Measurements from ENCODE around the gene AUTS2. TPM values are rescaled to one million over a fixed set of nuclear protein-coding genes. Genes with fewer than 3 reads are reported as not detected.

The AUTS2 gene
- total and polyA plus RNA-seq, 4 donors, result 4.9 to 24.4 (median 7.0) TPM

GRCh38 chr7:70638158-70639107 is 1040.2 kb downstream of the AUTS2 start:
- Histone ChIP-seq H3K27me3 (ENCODE audit: control insufficient read depth in 4 of 4, insufficient read depth in 4 of 4, low read length in 3 of 4) (no peaks in the 10 kb centered on the region), H3K4me3 (ENCODE audit: low read depth in 1 of 3, low read length in 3 of 3) (no peak overlapping the region), H3K9ac (ENCODE audit: low read depth in 1 of 2, low read length in 2 of 2) (no peak overlapping the region), H3K27ac (ENCODE audit: low read depth in 1 of 2, low read length in 2 of 2) (no peak overlapping the region), H3K4me1 (ENCODE audit: control insufficient read depth in 4 of 4, insufficient read depth in 4 of 4, low read length in 3 of 4) (peaks cover 0 to 9% (median 2%) of the 10 kb centered on the region in 4 donors), H3K9me3 (ENCODE audit: control insufficient read depth in 4 of 4, low read length in 3 of 4) (no peaks in the 10 kb centered on the region), H3K36me3 (ENCODE audit: control insufficient read depth in 4 of 4, insufficient read depth in 3 of 4, low read depth in 1 of 4, low read length in 3 of 4) (peaks cover 0 to 13% (median 0%) of the 10 kb centered on the region in 4 donors)
- 86% methylated on average over 17 of the region's 17 CpGs for WGBS
- TF ChIP-seq, protein P1, sequence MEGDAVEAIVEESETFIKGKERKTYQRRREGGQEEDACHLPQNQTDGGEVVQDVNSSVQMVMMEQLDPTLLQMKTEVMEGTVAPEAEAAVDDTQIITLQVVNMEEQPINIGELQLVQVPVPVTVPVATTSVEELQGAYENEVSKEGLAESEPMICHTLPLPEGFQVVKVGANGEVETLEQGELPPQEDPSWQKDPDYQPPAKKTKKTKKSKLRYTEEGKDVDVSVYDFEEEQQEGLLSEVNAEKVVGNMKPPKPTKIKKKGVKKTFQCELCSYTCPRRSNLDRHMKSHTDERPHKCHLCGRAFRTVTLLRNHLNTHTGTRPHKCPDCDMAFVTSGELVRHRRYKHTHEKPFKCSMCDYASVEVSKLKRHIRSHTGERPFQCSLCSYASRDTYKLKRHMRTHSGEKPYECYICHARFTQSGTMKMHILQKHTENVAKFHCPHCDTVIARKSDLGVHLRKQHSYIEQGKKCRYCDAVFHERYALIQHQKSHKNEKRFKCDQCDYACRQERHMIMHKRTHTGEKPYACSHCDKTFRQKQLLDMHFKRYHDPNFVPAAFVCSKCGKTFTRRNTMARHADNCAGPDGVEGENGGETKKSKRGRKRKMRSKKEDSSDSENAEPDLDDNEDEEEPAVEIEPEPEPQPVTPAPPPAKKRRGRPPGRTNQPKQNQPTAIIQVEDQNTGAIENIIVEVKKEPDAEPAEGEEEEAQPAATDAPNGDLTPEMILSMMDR (IDR thresholded peaks at IDR 0.05; ENCODE audit: low read depth, low read length, missing input control), result no peak
- TF ChIP-seq FOXA2 (IDR thresholded peaks at IDR 0.05) (no peak), ZBTB33 (IDR thresholded peaks at IDR 0.05) (no peak), TAF1 (conservative IDR thresholded peaks at IDR 0.05) (no peak), HNF4G (IDR thresholded peaks at IDR 0.05) (no peak), SP1 (IDR thresholded peaks at IDR 0.05) (no peak), RXRA (IDR thresholded peaks at IDR 0.05) (no peak), FOXA1 (IDR thresholded peaks at IDR 0.05) (no peak), EGR1 (IDR thresholded peaks at IDR 0.05; ENCODE audit: low read depth in 2 of 2) (no peak), HNF4A (conservative IDR thresholded peaks at IDR 0.05) (no peak), NR2F2 (IDR thresholded peaks at IDR 0.05) (no peak), YY1 (IDR thresholded peaks at IDR 0.05) (no peak), RAD21 (IDR thresholded peaks at IDR 0.05) (no peak), JUND (IDR thresholded peaks at IDR 0.05) (no peak)
- TF ChIP-seq, protein P2, sequence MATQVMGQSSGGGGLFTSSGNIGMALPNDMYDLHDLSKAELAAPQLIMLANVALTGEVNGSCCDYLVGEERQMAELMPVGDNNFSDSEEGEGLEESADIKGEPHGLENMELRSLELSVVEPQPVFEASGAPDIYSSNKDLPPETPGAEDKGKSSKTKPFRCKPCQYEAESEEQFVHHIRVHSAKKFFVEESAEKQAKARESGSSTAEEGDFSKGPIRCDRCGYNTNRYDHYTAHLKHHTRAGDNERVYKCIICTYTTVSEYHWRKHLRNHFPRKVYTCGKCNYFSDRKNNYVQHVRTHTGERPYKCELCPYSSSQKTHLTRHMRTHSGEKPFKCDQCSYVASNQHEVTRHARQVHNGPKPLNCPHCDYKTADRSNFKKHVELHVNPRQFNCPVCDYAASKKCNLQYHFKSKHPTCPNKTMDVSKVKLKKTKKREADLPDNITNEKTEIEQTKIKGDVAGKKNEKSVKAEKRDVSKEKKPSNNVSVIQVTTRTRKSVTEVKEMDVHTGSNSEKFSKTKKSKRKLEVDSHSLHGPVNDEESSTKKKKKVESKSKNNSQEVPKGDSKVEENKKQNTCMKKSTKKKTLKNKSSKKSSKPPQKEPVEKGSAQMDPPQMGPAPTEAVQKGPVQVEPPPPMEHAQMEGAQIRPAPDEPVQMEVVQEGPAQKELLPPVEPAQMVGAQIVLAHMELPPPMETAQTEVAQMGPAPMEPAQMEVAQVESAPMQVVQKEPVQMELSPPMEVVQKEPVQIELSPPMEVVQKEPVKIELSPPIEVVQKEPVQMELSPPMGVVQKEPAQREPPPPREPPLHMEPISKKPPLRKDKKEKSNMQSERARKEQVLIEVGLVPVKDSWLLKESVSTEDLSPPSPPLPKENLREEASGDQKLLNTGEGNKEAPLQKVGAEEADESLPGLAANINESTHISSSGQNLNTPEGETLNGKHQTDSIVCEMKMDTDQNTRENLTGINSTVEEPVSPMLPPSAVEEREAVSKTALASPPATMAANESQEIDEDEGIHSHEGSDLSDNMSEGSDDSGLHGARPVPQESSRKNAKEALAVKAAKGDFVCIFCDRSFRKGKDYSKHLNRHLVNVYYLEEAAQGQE (IDR thresholded peaks at IDR 0.05), result no peak
- TF ChIP-seq, protein P3, sequence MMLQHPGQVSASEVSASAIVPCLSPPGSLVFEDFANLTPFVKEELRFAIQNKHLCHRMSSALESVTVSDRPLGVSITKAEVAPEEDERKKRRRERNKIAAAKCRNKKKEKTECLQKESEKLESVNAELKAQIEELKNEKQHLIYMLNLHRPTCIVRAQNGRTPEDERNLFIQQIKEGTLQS (IDR thresholded peaks at IDR 0.05), result no peak
- TF ChIP-seq, protein P4, sequence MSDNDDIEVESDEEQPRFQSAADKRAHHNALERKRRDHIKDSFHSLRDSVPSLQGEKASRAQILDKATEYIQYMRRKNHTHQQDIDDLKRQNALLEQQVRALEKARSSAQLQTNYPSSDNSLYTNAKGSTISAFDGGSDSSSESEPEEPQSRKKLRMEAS (IDR thresholded peaks at IDR 0.05), result no peak
- no peak for DNase-seq (ENCODE audit: low spot score)
